ENCODE data around the gene PLA2G4E. TPM values are rescaled to one million over a fixed set of nuclear protein-coding genes. Genes with fewer than 3 reads are reported as not detected.

PLA2G4E gene
- total and polyA plus RNA-seq, 2 of the 13 experiments (the other 11 are each of a cell fraction or from before 2014, with no cell fraction given), result not detected

GRCh38 chr15:41972253-41973242 lies 48.3 kb downstream of the PLA2G4E start, which contains the start of gene EHD4 (continued):
- no peak for TF ChIP-seq TRIM22 (IDR thresholded peaks at IDR 0.05)
- TF ChIP-seq ZBTB44 (CRISPR knock-in tag; IDR thresholded peaks at IDR 0.05), result no peak
- no peak for TF ChIP-seq MTERF4 (CRISPR knock-in tag; IDR thresholded peaks at IDR 0.05)
- no peak for TF ChIP-seq ZNF660 (CRISPR knock-in tag; IDR thresholded peaks at IDR 0.05; ENCODE audit: borderline replicate concordance, low read depth)
- no peak for TF ChIP-seq ZNF382 (CRISPR knock-in tag; IDR thresholded peaks at IDR 0.05; ENCODE audit: borderline replicate concordance)
- TF ChIP-seq MED13 (CRISPR knock-in tag; IDR thresholded peaks at IDR 0.05), result no peak
- TF ChIP-seq ZBTB10 (CRISPR knock-in tag; IDR thresholded peaks at IDR 0.05; ENCODE audit: borderline replicate concordance), result no peak
- peak; percentile 44; the same call in 1 of the 2 replicates for TF ChIP-seq ZNF362 (CRISPR knock-in tag; IDR thresholded peaks at IDR 0.05; ENCODE audit: borderline replicate concordance)
- no peak for TF ChIP-seq CREB3 (CRISPR knock-in tag; IDR thresholded peaks at IDR 0.05)
- TF ChIP-seq ZNF235 (CRISPR knock-in tag; IDR thresholded peaks at IDR 0.05; ENCODE audit: borderline replicate concordance), result peak; percentile 66; the same call in 1 of the 2 replicates
- peak; percentile 52; the same call in 1 of the 2 replicates for TF ChIP-seq RXRA (CRISPR knock-in tag; IDR thresholded peaks at IDR 0.05)
- no peak for TF ChIP-seq IRF9 (CRISPR knock-in tag; IDR thresholded peaks at IDR 0.05; ENCODE audit: borderline replicate concordance)
- no peak for TF ChIP-seq ZBTB37 (CRISPR knock-in tag; IDR thresholded peaks at IDR 0.05)
- no peak for TF ChIP-seq REXO4 (CRISPR knock-in tag; IDR thresholded peaks at IDR 0.05; ENCODE audit: borderline replicate concordance)

All from HepG2 (cell line).